PFSK-1 (cell line): ENCODE measurements around the gene TRAPPC6A.

Experiments used
- POLR2AphosphoS5 ChIP-seq: IDR thresholded peaks from 2 replicates; pipeline ENCODE4 v1.6.1; 2012; ENCODE audit warnings: low read depth, mild to moderate bottlenecking, control low read depth, low read length, moderate library complexity
- REST ChIP-seq, 2 experiments: IDR thresholded peaks; 2 replicates each; pipeline versions ENCODE4 v1.6.1 to v1.8.0; 2011 to 2012; ENCODE audit warnings: low read depth in 2 of 2, low read length in 2 of 2, control low read depth in 1 of 2, inconsistent platforms in 1 of 2, mild to moderate bottlenecking in 1 of 2, moderate library complexity in 1 of 2; ENCODE audit not compliant: insufficient read depth in 1 of 2
- SIN3A ChIP-seq: IDR thresholded peaks from 2 replicates; pipeline ENCODE4 v1.6.1; 2012; ENCODE audit warnings: mild to moderate bottlenecking, low read length, moderate library complexity, borderline replicate concordance; ENCODE audit not compliant: insufficient read depth

- TF ChIP-seq POLR2AphosphoS5 (no peak), REST (IDR thresholded peaks at IDR 0.05; ENCODE audit: insufficient read depth in 1 of 2, low read depth in 2 of 2, low read length in 2 of 2) (no peak), SIN3A (no peak)
Measured at GRCh38 chr19:45139286-45140143, 38.5 kb downstream of the TRAPPC6A start.
